ENCODE measurements around the gene ZNF639.

The ZNF639 gene

DNA sequence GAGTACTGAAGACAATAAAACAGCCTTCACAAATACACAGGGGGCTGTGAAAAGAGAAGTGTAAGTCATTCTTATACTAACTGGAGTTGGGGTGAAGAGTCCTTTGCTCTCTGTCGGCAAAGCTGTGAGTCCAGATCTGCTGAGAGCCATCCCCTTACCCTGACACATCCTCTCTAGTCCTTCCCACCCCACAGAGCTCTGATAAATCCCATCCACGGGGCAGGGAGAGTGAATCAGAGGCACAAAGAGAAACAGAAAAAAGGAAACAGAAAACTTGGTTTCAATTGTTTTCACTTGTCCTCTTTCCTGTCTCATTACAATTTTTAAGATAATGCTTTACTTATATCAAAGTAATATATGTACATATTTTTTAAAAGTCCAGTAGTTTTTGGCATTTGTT, 18.2 kb upstream of the ZNF639 start:
- TF ChIP-seq CREB1 (IDR thresholded peaks at IDR 0.05; ENCODE audit: low read depth) (no peak), EGR1 (IDR thresholded peaks at IDR 0.05) (no peak), TEAD4 (IDR thresholded peaks at IDR 0.05) (no peak), TCF12 (IDR thresholded peaks at IDR 0.05; ENCODE audit: low read depth) (no peak), RAD21 (IDR thresholded peaks at IDR 0.05; ENCODE audit: low read depth) (no peak), YY1 (IDR thresholded peaks at IDR 0.05; ENCODE audit: low read depth) (no peak), EP300 (IDR thresholded peaks at IDR 0.05; ENCODE audit: borderline replicate concordance) (no peak), FOXM1 (IDR thresholded peaks at IDR 0.05; ENCODE audit: borderline replicate concordance, low read depth) (no peak), CEBPB (IDR thresholded peaks at IDR 0.05) (no peak), NFIC (IDR thresholded peaks at IDR 0.05) (no peak), ZBTB7A (IDR thresholded peaks at IDR 0.05; ENCODE audit: low read depth) (no peak), TAF1 (IDR thresholded peaks at IDR 0.05; ENCODE audit: low read depth) (no peak)
- TF ChIP-seq, protein P1, sequence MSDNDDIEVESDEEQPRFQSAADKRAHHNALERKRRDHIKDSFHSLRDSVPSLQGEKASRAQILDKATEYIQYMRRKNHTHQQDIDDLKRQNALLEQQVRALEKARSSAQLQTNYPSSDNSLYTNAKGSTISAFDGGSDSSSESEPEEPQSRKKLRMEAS (IDR thresholded peaks at IDR 0.05) = no peak
- TF ChIP-seq, protein P2, sequence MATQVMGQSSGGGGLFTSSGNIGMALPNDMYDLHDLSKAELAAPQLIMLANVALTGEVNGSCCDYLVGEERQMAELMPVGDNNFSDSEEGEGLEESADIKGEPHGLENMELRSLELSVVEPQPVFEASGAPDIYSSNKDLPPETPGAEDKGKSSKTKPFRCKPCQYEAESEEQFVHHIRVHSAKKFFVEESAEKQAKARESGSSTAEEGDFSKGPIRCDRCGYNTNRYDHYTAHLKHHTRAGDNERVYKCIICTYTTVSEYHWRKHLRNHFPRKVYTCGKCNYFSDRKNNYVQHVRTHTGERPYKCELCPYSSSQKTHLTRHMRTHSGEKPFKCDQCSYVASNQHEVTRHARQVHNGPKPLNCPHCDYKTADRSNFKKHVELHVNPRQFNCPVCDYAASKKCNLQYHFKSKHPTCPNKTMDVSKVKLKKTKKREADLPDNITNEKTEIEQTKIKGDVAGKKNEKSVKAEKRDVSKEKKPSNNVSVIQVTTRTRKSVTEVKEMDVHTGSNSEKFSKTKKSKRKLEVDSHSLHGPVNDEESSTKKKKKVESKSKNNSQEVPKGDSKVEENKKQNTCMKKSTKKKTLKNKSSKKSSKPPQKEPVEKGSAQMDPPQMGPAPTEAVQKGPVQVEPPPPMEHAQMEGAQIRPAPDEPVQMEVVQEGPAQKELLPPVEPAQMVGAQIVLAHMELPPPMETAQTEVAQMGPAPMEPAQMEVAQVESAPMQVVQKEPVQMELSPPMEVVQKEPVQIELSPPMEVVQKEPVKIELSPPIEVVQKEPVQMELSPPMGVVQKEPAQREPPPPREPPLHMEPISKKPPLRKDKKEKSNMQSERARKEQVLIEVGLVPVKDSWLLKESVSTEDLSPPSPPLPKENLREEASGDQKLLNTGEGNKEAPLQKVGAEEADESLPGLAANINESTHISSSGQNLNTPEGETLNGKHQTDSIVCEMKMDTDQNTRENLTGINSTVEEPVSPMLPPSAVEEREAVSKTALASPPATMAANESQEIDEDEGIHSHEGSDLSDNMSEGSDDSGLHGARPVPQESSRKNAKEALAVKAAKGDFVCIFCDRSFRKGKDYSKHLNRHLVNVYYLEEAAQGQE (IDR thresholded peaks at IDR 0.05; ENCODE audit: low read depth) = no peak
- TF ChIP-seq, protein P3, sequence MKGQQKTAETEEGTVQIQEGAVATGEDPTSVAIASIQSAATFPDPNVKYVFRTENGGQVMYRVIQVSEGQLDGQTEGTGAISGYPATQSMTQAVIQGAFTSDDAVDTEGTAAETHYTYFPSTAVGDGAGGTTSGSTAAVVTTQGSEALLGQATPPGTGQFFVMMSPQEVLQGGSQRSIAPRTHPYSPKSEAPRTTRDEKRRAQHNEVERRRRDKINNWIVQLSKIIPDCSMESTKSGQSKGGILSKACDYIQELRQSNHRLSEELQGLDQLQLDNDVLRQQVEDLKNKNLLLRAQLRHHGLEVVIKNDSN (IDR thresholded peaks at IDR 0.05) = no peak

DNA sequence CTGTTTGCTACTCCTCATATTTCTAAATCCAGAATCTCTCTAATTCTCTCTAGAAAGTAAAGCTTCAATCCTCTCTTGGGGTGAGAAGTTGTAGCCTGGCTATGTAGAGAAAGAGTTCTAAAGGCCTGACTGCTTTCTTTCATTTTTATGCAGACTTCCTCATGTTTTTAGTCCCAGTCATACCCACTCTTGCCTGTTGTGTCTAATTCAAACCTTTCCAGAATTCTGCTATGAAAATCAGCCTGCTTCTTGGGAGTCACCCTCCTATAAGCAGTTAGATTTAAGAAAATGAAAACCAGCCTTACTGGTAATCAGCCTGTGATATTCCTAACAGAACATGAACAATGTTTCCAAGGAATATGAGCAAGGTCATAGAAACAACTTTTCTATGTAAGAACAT, 14.8 kb upstream of the ZNF639 start:
- TF ChIP-seq TEAD4 (IDR thresholded peaks at IDR 0.05) (no peak), TAF1 (IDR thresholded peaks at IDR 0.05; ENCODE audit: low read depth) (no peak), NFIC (IDR thresholded peaks at IDR 0.05) (no peak), TCF12 (IDR thresholded peaks at IDR 0.05; ENCODE audit: low read depth) (no peak), RAD21 (IDR thresholded peaks at IDR 0.05; ENCODE audit: low read depth) (no peak), CEBPB (IDR thresholded peaks at IDR 0.05) (no peak)
- TF ChIP-seq, protein P1 (IDR thresholded peaks at IDR 0.05) = no peak

DNA sequence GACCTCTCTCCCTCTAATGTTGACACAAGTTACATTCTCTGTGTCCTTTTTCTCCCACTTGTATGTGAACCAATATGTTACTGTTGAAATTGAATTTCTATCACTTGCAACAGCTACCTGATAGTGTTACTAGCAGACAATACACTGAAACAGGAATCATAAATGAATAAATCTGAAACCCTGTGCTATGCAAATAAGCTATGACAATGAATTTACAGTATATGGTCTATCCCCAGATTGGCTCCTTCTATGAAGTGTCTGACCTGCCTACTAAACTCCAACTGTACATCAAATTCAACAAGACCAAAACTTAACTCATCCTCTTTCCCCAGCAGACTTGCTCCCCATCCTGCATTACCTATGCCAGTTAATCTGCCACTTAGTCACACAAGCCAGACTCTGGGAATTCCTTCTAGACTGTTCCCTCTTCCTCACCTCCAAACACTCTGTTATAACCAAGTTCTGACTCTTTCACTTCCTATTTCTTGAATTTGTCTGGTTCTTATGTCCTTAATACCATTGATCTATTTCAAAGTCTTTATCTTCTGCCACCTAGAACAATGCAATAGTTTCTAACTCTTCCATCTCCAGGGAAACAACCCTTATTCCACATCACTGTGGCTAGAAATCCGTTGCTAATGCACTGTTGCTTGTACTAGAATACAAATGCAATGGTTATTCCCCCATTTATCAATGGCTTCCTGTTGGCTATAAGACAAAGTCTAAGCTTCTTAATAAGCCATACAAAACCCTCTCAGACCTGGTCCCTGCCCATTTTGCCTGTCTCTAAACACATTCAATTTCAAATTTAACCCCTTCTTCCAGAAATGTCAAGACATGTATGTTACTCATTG, 13.4 kb upstream of the ZNF639 start:
- TF ChIP-seq ZBTB7A (IDR thresholded peaks at IDR 0.05; ENCODE audit: low read depth) = no peak
- no peak for TF ChIP-seq TEAD4 (IDR thresholded peaks at IDR 0.05)
- TF ChIP-seq YY1 (IDR thresholded peaks at IDR 0.05; ENCODE audit: low read depth) = no peak
- no peak for TF ChIP-seq NFIC (IDR thresholded peaks at IDR 0.05)
- TF ChIP-seq, protein P3 (IDR thresholded peaks at IDR 0.05) = no peak
- TF ChIP-seq RAD21 (IDR thresholded peaks at IDR 0.05; ENCODE audit: low read depth) = no peak
- no peak for TF ChIP-seq EP300 (IDR thresholded peaks at IDR 0.05; ENCODE audit: borderline replicate concordance)
- TF ChIP-seq, protein P2 (IDR thresholded peaks at IDR 0.05; ENCODE audit: low read depth) = no peak
- TF ChIP-seq TCF12 (IDR thresholded peaks at IDR 0.05; ENCODE audit: low read depth) = no peak
- no peak for TF ChIP-seq TAF1 (IDR thresholded peaks at IDR 0.05; ENCODE audit: low read depth)
- TF ChIP-seq CREB1 (IDR thresholded peaks at IDR 0.05; ENCODE audit: low read depth) = no peak

DNA sequence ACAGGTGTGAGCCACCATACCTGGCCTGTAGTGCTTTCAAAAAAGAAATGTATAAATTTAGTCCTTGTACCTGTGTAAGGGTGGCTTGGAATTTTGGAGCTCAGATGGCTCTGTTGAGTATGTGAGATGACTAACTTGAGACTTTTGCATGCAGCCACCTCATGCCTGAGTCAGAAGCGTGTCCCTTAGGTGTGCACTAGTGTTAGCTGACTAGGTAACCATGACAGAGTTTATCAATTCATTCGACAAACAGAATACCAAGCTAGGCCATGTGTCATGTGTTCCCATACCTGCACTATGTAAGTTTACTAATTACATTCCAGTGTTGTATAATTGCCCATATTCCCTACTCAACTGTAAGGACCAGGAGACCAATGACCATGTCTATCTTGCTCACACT, 4.0 kb upstream of the ZNF639 start:
- no peak for TF ChIP-seq CEBPB (IDR thresholded peaks at IDR 0.05)
- no peak for TF ChIP-seq RAD21 (IDR thresholded peaks at IDR 0.05; ENCODE audit: low read depth)
- no peak for TF ChIP-seq ZBTB7A (IDR thresholded peaks at IDR 0.05; ENCODE audit: low read depth)
- no peak for TF ChIP-seq TEAD4 (IDR thresholded peaks at IDR 0.05)

DNA sequence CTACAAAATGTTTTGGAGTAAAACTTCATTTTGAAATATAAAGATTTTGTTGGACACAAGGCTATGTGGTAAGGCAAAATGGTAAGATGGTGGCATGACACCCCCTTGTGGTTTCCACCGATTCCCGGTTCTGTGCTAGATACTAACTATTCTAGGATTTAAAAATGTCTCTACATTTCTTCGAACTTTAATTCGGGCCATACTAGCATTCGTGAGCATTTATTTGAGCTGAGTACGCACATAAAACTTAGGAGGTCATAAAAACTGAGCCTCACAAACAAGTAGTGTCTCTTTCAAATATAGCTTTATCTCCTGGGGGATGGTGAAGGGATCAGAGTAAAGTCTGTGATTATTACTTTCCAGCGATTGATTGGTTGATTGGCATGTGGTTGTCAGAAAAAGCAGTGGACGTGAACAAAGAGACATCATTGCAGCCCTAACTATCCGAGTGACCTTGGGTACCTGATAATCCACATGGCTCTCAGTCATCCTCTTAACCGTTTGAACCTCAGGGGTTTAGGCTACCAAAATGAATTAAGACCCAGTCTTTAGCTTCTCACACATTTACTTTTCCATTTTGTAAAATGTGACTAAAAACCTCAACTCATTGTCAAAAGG, 1.1 kb upstream of the ZNF639 start:
- TF ChIP-seq RAD21 (IDR thresholded peaks at IDR 0.05; ENCODE audit: low read depth) (peak; percentile 63), EGR1 (IDR thresholded peaks at IDR 0.05) (no peak), CREB1 (IDR thresholded peaks at IDR 0.05; ENCODE audit: low read depth) (no peak)
- TF ChIP-seq, protein P1 (IDR thresholded peaks at IDR 0.05) = no peak

Data from Ishikawa (cell line).